ENCODE measurements around the gene CCN5.

CCN5 gene

DNA sequence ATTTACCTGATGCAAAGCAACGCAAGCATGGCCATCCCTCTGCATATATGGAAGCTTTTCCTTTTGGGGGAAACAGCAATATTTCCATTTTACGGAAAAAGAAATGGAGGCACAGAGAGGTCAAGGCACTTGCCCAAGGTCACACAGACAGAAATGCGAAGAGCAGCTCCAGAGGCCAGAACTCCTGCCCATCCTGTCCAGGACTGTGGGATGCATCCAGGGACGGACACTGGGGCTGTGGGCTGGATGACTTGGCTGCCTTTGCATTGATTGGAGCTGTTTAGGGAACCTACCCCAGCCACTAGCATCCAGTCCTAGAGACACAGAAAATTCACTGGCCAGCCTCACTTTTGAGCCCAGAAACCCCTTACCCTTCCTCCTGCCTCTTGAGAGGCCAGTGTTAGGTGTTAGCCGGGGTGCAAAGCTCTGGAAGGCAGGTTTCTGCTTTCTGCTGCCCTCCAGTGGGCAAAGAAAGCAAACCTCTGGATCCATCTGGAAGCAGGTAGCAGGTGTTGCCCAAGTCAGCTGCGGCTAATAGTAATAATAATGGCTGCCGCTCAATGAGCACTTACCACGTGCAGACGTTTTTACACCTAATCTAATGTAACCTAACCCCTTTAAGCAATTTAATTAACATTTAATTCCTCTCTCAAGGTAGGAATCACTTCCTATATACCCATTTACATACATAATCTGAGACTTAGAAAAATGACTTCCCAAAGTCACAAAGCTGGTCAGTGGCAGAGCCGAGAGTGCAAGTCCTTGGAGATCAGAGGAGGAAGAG lies 31.7 kb upstream of the CCN5 start:
- no peak overlapping the region for H3K4me3 ChIP-seq (ENCODE audit: low read depth, low read length)
- TF ChIP-seq, protein P1, sequence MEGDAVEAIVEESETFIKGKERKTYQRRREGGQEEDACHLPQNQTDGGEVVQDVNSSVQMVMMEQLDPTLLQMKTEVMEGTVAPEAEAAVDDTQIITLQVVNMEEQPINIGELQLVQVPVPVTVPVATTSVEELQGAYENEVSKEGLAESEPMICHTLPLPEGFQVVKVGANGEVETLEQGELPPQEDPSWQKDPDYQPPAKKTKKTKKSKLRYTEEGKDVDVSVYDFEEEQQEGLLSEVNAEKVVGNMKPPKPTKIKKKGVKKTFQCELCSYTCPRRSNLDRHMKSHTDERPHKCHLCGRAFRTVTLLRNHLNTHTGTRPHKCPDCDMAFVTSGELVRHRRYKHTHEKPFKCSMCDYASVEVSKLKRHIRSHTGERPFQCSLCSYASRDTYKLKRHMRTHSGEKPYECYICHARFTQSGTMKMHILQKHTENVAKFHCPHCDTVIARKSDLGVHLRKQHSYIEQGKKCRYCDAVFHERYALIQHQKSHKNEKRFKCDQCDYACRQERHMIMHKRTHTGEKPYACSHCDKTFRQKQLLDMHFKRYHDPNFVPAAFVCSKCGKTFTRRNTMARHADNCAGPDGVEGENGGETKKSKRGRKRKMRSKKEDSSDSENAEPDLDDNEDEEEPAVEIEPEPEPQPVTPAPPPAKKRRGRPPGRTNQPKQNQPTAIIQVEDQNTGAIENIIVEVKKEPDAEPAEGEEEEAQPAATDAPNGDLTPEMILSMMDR (IDR thresholded peaks at IDR 0.05; ENCODE audit: low read depth, low read length), result peak; percentile 63

DNA sequence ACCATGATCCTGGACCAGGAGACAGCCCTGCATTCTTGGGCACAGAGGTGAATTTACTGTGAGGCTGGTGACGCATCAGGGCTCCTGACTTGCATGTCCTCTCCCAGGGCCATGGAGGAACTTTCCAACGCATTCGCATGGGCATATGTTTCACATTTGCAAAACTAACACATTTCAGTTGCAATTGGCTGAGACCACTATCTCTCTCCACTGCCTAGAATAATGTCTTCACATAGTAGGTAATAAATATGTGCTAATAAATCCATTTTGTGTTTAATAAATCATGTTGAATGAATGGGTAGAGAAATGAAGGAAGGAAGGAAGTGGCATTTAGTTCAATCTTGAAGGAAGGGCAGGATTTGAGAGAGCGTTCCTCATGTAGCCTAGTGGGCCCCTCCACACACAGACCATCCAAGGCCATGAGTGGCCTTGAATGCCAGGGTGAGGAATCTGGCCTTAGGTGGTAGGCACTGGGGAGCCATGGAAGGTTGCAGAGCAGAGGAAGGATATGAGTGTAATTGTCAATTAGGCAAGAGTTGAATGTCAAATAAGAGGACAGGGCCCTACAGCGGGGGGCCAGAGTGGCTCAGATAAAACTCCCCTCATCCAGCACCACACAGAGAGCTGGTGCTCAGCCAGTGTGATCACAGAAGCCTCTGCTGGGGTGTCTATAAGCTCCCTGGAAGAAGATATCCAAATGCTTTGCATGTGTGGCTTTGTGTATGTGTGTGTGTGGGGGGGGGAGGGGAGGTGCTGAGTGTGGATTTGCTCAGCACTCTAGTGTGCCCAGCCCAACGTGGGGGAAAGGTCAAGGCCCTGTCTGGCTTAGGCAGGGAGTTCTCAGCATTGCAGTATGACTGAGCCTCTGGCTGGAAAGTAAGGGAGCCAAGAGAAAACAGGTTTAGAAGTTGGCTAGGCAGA lies 30.9 kb upstream of the CCN5 start:
- TF ChIP-seq, protein P1 (IDR thresholded peaks at IDR 0.05; ENCODE audit: low read depth, low read length), result no peak
- H3K4me3 ChIP-seq (ENCODE audit: low read depth, low read length), result no peak overlapping the region

DNA sequence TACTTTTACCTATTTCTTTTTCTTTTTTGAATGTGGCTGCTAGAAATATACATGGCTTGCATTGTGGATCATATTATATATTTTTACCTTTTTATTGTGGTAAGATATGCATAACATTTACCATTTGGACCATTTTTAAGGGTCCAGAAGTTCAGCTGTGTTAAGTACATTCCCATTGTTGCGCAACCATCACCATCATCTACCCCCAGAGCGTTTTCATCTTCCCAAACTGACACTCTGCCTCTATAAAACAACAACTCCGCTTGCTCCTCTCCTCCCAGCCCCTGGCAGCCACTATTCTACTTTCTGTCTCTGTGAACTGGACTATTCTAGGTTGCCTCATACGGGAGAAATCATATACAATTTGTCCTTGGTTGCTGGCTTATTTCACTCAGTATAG lies 28.2 kb upstream of the CCN5 start:
- H3K4me3 ChIP-seq (ENCODE audit: low read depth, low read length), result no peak overlapping the region
- TF ChIP-seq, protein P1 (IDR thresholded peaks at IDR 0.05; ENCODE audit: low read depth, low read length), result no peak

DNA sequence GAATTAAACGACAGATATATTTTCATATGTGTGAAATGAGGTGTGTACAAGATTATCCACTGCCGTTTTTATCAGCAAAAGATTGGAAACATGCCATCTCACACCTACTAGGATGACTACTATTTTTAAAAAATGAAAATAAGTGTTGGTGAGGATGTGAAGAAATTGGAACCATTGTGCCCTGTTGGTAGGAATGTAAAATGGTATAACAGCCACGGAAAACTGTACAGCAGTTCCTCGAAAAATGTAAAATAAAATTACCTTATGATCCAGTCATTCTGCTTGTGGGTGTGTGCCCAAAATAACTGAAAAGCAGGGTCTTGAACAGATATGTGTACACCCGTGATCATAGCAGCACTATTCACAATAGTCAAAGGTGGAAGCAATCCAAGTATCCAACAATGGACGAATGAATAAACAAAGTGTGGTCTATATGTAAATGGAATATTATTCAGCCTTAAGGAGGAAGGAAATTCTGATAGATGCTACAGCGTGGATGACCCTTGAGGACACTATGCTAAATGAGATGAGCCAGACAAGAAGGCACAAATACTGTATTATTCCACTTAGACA lies 27.0 kb upstream of the CCN5 start:
- TF ChIP-seq, protein P1 (IDR thresholded peaks at IDR 0.05; ENCODE audit: low read depth, low read length), result no peak
- no peak overlapping the region for H3K4me3 ChIP-seq (ENCODE audit: low read depth, low read length)

DNA sequence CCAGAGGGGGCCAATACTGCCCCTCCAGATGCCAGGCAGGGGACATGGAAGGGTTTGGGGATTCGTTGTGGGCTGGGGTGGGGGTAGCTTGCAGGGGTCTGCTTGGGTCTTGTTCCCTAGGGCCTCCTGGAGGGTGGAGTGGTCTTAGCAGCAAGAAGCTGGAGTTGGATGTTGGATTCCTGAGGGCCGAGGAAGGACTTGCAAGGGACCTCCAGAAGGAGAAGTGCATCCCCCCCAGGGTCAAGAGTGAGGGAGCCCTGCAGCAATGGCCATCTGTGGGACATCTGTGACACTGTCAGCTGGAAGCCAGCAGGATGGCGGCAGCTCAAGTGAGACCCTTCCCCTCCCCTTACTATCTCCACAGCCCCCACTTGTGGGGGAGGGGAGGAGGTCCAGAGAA lies 25.4 kb upstream of the CCN5 start:
- no peak overlapping the region for H3K4me3 ChIP-seq (ENCODE audit: low read depth, low read length)
- TF ChIP-seq, protein P1 (IDR thresholded peaks at IDR 0.05; ENCODE audit: low read depth, low read length), result no peak

DNA sequence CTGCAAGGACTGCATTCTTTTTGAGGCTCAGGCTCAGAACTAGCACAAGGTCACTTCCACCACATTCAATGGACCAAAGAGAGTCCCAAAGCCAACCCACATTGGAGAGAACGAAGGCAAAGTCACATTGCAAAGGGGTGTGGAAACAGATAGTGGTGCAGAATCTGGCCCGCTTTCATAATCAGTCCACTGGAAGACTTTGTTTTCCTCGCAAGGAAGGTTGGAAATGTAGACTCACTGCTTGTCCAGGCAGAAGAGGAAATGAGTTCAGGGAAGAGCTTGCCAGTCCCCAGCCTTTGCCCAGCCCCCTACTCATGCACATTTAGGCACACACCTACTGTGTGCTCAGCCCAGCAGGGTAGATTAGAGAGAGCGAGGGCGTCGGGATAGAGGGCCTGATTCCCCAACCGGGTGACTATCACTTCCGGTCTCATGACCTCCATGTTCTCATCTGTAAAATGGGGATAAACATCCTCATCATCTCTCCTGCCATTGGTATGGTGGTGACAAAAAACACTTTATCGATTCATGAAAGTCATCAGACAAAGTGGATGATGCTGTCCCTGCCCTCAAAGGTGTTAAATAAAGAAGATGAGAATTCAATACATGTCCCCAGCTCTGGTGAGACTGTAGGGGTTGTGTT lies 24.3 kb upstream of the CCN5 start:
- no peak overlapping the region for H3K4me3 ChIP-seq (ENCODE audit: low read depth, low read length)
- TF ChIP-seq, protein P1 (IDR thresholded peaks at IDR 0.05; ENCODE audit: low read depth, low read length), result no peak

All from WI38 (cell line).